OCI-LY1 (cell line): ENCODE measurements around the gene HCK.

ENCODE experiments used
- H2AFZ ChIP-seq: fragments of 200-600 bp; sonication (generic), shearing (Covaris generic); 2 replicates; pipeline ENCODE4 v1.6.0; 2014; ENCODE audit warnings: antibody characterized with exemption, mild to moderate bottlenecking, low read length
- H3F3A ChIP-seq: fragments of 200-600 bp; sonication (generic), shearing (Covaris generic); 2 replicates; pipeline ENCODE4 v1.6.0; 2014; ENCODE audit warnings: mild to moderate bottlenecking, antibody characterized with exemption, low read length, moderate library complexity; ENCODE audit not compliant: insufficient read depth
- H3K27ac ChIP-seq: fragments of 200-600 bp; sonication (generic); 2 replicates; pipeline ENCODE4 v1.5.1; 2014; ENCODE audit warnings: low read length, mixed run types, mild to moderate bottlenecking, low read depth; ENCODE audit not compliant: poor library complexity, severe bottlenecking
- H3K27me3 ChIP-seq: fragments of 200-600 bp; sonication (generic); 2 replicates; pipeline ENCODE4 v1.6.0; 2014; ENCODE audit warnings: antibody characterized with exemption, mild to moderate bottlenecking, low read length, moderate library complexity; ENCODE audit not compliant: insufficient read depth
- H3K36me3 ChIP-seq: fragments of 200-600 bp; sonication (generic); 2 replicates; pipeline ENCODE4 v1.6.1; 2014; ENCODE audit warnings: mild to moderate bottlenecking, antibody characterized with exemption, low read length, moderate library complexity, mixed read lengths; ENCODE audit not compliant: insufficient read depth
- H3K4me1 ChIP-seq: fragments of 200-600 bp; sonication (generic); 2 replicates; pipeline ENCODE4 v1.5.1; 2014; ENCODE audit warnings: mild to moderate bottlenecking, low read length, moderate library complexity; ENCODE audit not compliant: insufficient read depth, severe bottlenecking
- H3K4me2 ChIP-seq: fragments of 200-600 bp; sonication (generic), shearing (Covaris generic); 2 replicates; pipeline ENCODE4 v1.6.1; 2014; ENCODE audit warnings: low read length
- H3K4me3 ChIP-seq: fragments of 200-600 bp; sonication (generic); 2 replicates; pipeline ENCODE4 v1.5.1; 2014; ENCODE audit warnings: low read length, low read depth, mild to moderate bottlenecking, mixed read lengths; ENCODE audit not compliant: poor library complexity, severe bottlenecking
- H3K79me2 ChIP-seq: fragments of 200-600 bp; shearing (Covaris generic); 2 replicates; pipeline ENCODE4 v1.6.1; 2016; ENCODE audit warnings: mixed run types, low read length, mixed read lengths; ENCODE audit not compliant: insufficient read depth
- H3K9ac ChIP-seq: fragments of 200-600 bp; sonication (generic), shearing (Covaris generic); 2 replicates; pipeline ENCODE4 v1.6.1; 2014; ENCODE audit warnings: mild to moderate bottlenecking, low read length, mixed read lengths
- H3K9me2 ChIP-seq: fragments of 200-600 bp; sonication (generic), shearing (Covaris generic); 2 replicates; pipeline ENCODE4 v1.6.1; 2014; ENCODE audit warnings: low read depth, mild to moderate bottlenecking, low read length, mixed read lengths
- H3K9me3 ChIP-seq: fragments of 200-600 bp; shearing (Covaris generic); 2 replicates; pipeline ENCODE4 v1.6.1; 2014; ENCODE audit warnings: low read length, mixed read lengths
- H4K20me1 ChIP-seq: fragments of 200-600 bp; sonication (generic), shearing (Covaris generic); 2 replicates; pipeline ENCODE4 v1.6.0; 2016; ENCODE audit warnings: mild to moderate bottlenecking, low read length; ENCODE audit not compliant: insufficient read depth
- CTCF ChIP-seq: fragments of 200-600 bp; sonication (generic), shearing (Covaris generic); IDR thresholded peaks from 2 replicates; pipeline ENCODE4 v1.5.1; 2017; ENCODE audit warnings: mild to moderate bottlenecking, antibody characterized with exemption, low read length, moderate library complexity, mixed read lengths
- EZH2 ChIP-seq: fragments of 200-600 bp; sonication (generic), shearing (Covaris generic); IDR thresholded peaks from 2 replicates; pipeline ENCODE4 v1.8.0; 2017; ENCODE audit warnings: borderline replicate concordance, mixed run types, mild to moderate bottlenecking, antibody characterized with exemption, low read length, moderate library complexity, mixed read lengths

Gene HCK

GRCh38 chr20:32019156-32019510 is 32.9 kb upstream of the HCK start:
- H3K9me2 ChIP-seq, result no peaks in the 10 kb centered on the region

GRCh38 chr20:32019563-32020463 is 32.2 kb upstream of the HCK start:
- no peaks in the 10 kb centered on the region for H3K9me2 ChIP-seq
- H3K4me3 ChIP-seq, result no peak overlapping the region
- no peak overlapping the region for H3K4me2 ChIP-seq
- H3K9ac ChIP-seq, result no peak overlapping the region
- H3K36me3 ChIP-seq, result no peaks in the 10 kb centered on the region
- TF ChIP-seq EZH2 (no peak), CTCF (no peak)
- H3K27me3 ChIP-seq, result peaks cover 21% of the 10 kb centered on the region
- no peaks in the 10 kb centered on the region for H3F3A ChIP-seq
- H3K79me2 ChIP-seq, result no peaks in the 10 kb centered on the region
- no peak overlapping the region for H2AFZ ChIP-seq
- H3K9me3 ChIP-seq, result no peaks in the 10 kb centered on the region
- peaks cover 11% of the 10 kb centered on the region for H3K4me1 ChIP-seq
- H3K27ac ChIP-seq, result no peak overlapping the region
- H4K20me1 ChIP-seq, result no peaks in the 10 kb centered on the region

More at GRCh38 chr20:32019156-32019510, 32.9 kb upstream of the HCK start:
- Histone ChIP-seq H4K20me1 (no peaks in the 10 kb centered on the region), H3K27me3 (peaks cover 23% of the 10 kb centered on the region), H3K4me3 (no peak overlapping the region), H2AFZ (no peak overlapping the region), H3K9me3 (no peaks in the 10 kb centered on the region), H3K4me1 (peaks cover 11% of the 10 kb centered on the region), H3K9ac (no peak overlapping the region), H3K27ac (no peak overlapping the region), H3K4me2 (no peak overlapping the region), H3K36me3 (no peaks in the 10 kb centered on the region), H3F3A (no peaks in the 10 kb centered on the region), H3K79me2 (no peaks in the 10 kb centered on the region)
- no peak for TF ChIP-seq CTCF
- no peak for TF ChIP-seq EZH2

GRCh38 chr20:32021091-32021490 is 31.0 kb upstream of the HCK start:
- Histone ChIP-seq H3K27ac (no peak overlapping the region), H2AFZ (no peak overlapping the region), H3F3A (no peaks in the 10 kb centered on the region), H3K4me2 (no peak overlapping the region), H3K36me3 (no peaks in the 10 kb centered on the region), H3K9ac (no peak overlapping the region), H3K4me3 (no peak overlapping the region), H3K9me3 (no peaks in the 10 kb centered on the region), H4K20me1 (no peaks in the 10 kb centered on the region), H3K79me2 (no peaks in the 10 kb centered on the region), H3K27me3 (peaks cover 16% of the 10 kb centered on the region), H3K9me2 (no peaks in the 10 kb centered on the region), H3K4me1 (peaks cover 11% of the 10 kb centered on the region)
- TF ChIP-seq CTCF (no peak), EZH2 (no peak)
